ELR (cell line): Measurements from ENCODE around the gene MALRD1.

Experiments
- DNase-seq: peaks from one replicate; pipeline ENCODE4 v3.0.0-alpha.2; 2015; ENCODE audit warnings: low read depth

MALRD1 gene

GRCh38 chr10:19373988-19374387, 325.4 kb downstream of the MALRD1 start:
- no peak for DNase-seq

- no peak for DNase-seq
Observed at GRCh38 chr10:19385846-19386450, 337.3 kb downstream of the MALRD1 start.

GRCh38 chr10:19408924-19409323, 360.3 kb downstream of the MALRD1 start:
- no peak for DNase-seq

GRCh38 chr10:19411119-19411518, 362.5 kb downstream of the MALRD1 start:
- no peak for DNase-seq

- peak; percentile 0 for DNase-seq
Observed at GRCh38 chr10:19412531-19412930, 363.9 kb downstream of the MALRD1 start.

GRCh38 chr10:19416164-19416563, 367.6 kb downstream of the MALRD1 start:
- no peak for DNase-seq

- no peak for DNase-seq
Observed at GRCh38 chr10:19417740-19418139, 369.1 kb downstream of the MALRD1 start.

- DNase-seq, result no peak
Observed at GRCh38 chr10:19421674-19422073, 373.1 kb downstream of the MALRD1 start.

GRCh38 chr10:19426034-19426433, 377.4 kb downstream of the MALRD1 start:
- no peak for DNase-seq

- no peak for DNase-seq
Observed at GRCh38 chr10:19431622-19432351, 383.2 kb downstream of the MALRD1 start.

GRCh38 chr10:19449860-19450259, 401.3 kb downstream of the MALRD1 start:
- DNase-seq, result no peak

- DNase-seq, result no peak
Observed at GRCh38 chr10:19451356-19451755, 402.8 kb downstream of the MALRD1 start.

- no peak for DNase-seq
Observed at GRCh38 chr10:19451937-19452336, 403.3 kb downstream of the MALRD1 start.

- no peak for DNase-seq
Observed at GRCh38 chr10:19453967-19454366, 405.4 kb downstream of the MALRD1 start.

GRCh38 chr10:19461588-19461987, 413.0 kb downstream of the MALRD1 start:
- no peak for DNase-seq

GRCh38 chr10:19466709-19467108, 418.1 kb downstream of the MALRD1 start:
- no peak for DNase-seq

- DNase-seq, result no peak
Observed at GRCh38 chr10:19468413-19468812, 419.8 kb downstream of the MALRD1 start.

- DNase-seq, result no peak
Observed at GRCh38 chr10:19469521-19469920, 420.9 kb downstream of the MALRD1 start.

GRCh38 chr10:19479854-19480253, 431.3 kb downstream of the MALRD1 start:
- DNase-seq, result no peak

GRCh38 chr10:19480353-19480752, 431.8 kb downstream of the MALRD1 start:
- no peak for DNase-seq

GRCh38 chr10:19483421-19483820, 434.8 kb downstream of the MALRD1 start:
- no peak for DNase-seq

GRCh38 chr10:19488592-19489280, 440.1 kb downstream of the MALRD1 start:
- DNase-seq, result no peak

- DNase-seq, result no peak
Observed at GRCh38 chr10:19491166-19491565, 442.6 kb downstream of the MALRD1 start.
